ENCODE measurements around the gene TFDP2.
"Not testable (repeated sequence)": the region's sequence is repeated elsewhere in the genome, so short reads cannot be mapped to it uniquely, and the experiment has no call there.

TFDP2 gene

GRCh38 chr3:142127941-142128658, 21.2 kb downstream of the TFDP2 start:
- DNase-seq (ENCODE audit: low read depth), result no peak

GRCh38 chr3:142124243-142124642, 25.1 kb downstream of the TFDP2 start:
- no peak for DNase-seq (ENCODE audit: low read depth)

- no peak for DNase-seq (ENCODE audit: low read depth)
Measured at GRCh38 chr3:142120707-142121106, 28.6 kb downstream of the TFDP2 start.

GRCh38 chr3:142118911-142119310, 30.4 kb downstream of the TFDP2 start:
- no peak for DNase-seq (ENCODE audit: low read depth)

GRCh38 chr3:142117056-142117851, 32.1 kb downstream of the TFDP2 start:
- no peak for DNase-seq (ENCODE audit: low read depth)

- no peak for DNase-seq (ENCODE audit: low read depth)
Measured at GRCh38 chr3:142115867-142116668, 33.3 kb downstream of the TFDP2 start.

GRCh38 chr3:142112601-142113000, 36.7 kb downstream of the TFDP2 start:
- DNase-seq (ENCODE audit: low read depth), result no peak

- no peak for DNase-seq (ENCODE audit: low read depth)
Measured at GRCh38 chr3:142106548-142106947, 42.8 kb downstream of the TFDP2 start.

GRCh38 chr3:142105991-142106390, 43.4 kb downstream of the TFDP2 start:
- no peak for DNase-seq (ENCODE audit: low read depth)

- no peak for DNase-seq (ENCODE audit: low read depth)
Measured at GRCh38 chr3:142104763-142105162, 44.6 kb downstream of the TFDP2 start.

GRCh38 chr3:142098964-142099363, 50.4 kb downstream of the TFDP2 start:
- no peak for DNase-seq (ENCODE audit: low read depth)

GRCh38 chr3:142097099-142097843, 52.1 kb downstream of the TFDP2 start:
- DNase-seq (ENCODE audit: low read depth), result no peak

GRCh38 chr3:142095841-142096240, 53.5 kb downstream of the TFDP2 start:
- DNase-seq (ENCODE audit: low read depth), result no peak

GRCh38 chr3:142088925-142089324, 60.4 kb downstream of the TFDP2 start:
- not testable (repeated sequence) for DNase-seq (ENCODE audit: low read depth)

- DNase-seq (ENCODE audit: low read depth), result peak; percentile 46
Measured at GRCh38 chr3:142088522-142088921, 60.8 kb downstream of the TFDP2 start.

GRCh38 chr3:142087676-142088075, 61.7 kb downstream of the TFDP2 start:
- peak; percentile 89 for DNase-seq (ENCODE audit: low read depth)

GRCh38 chr3:142086581-142087090, 62.7 kb downstream of the TFDP2 start:
- DNase-seq (ENCODE audit: low read depth), result no peak

GRCh38 chr3:142081178-142081577, 68.2 kb downstream of the TFDP2 start:
- no peak for DNase-seq (ENCODE audit: low read depth)

- no peak for DNase-seq (ENCODE audit: low read depth)
Measured at GRCh38 chr3:142077859-142078500, 71.4 kb downstream of the TFDP2 start.

GRCh38 chr3:142077155-142077858, 72.0 kb downstream of the TFDP2 start:
- DNase-seq (ENCODE audit: low read depth), result no peak

Data from HS-5 (cell line).